A549 (cell line): ENCODE measurements around the gene ESPNL.

Experiments
- BHLHE40 ChIP-seq: IDR thresholded peaks from 2 replicates; pipeline ENCODE4 v1.6.1; 2012; ENCODE audit warnings: low read depth, low read length, inconsistent platforms
- CEBPB ChIP-seq, 2 experiments: fragments of >200 bp in 1 of 2; sonication (Bioruptor Twin) in 1 of 2; formaldehyde crosslinking in 1 of 2; IDR thresholded peaks; 2 replicates each; pipeline ENCODE4 v1.6.1; 2012 to 2016
- CHD2 ChIP-seq: fragments of 150-350 bp; IDR thresholded peaks from 2 replicates; pipeline ENCODE4 v1.6.1; 2014; ENCODE audit warnings: low read length; ENCODE audit not compliant: partially characterized antibody

DNA sequence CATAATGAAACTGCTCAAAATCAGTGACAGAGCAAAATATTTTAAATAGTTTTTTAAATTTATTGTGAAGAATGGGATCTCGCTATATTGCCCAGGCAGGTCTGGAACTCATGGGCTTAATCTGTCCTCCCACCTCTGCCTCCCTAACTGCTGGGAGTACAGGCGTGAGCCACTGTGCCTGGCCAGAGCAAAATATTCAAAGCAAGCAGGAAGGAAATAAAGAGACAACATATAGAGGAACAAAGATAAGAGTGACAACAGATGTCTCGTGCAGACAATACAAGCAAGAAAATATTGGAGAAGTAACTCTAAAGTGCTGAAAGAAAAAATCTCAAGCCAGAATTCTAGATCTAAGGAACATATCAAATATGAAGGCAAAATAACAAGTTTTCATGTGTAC is 44.3 kb upstream of the ESPNL start:
- TF ChIP-seq CEBPB (IDR thresholded peaks at IDR 0.05) (no peak), CHD2 (no peak), BHLHE40 (no peak)
